Measurements from ENCODE around the gene SLC49A3. TPM values are rescaled to one million over a fixed set of nuclear protein-coding genes. Genes with fewer than 3 reads are reported as not detected.
A peak's percentile ranks its signal among the peaks of the same experiment; 100 is the strongest.
"Not testable (repeated sequence)": the region's sequence is repeated elsewhere in the genome, so short reads cannot be mapped to it uniquely, and the experiment has no call there.

The SLC49A3 gene
- total RNA-seq, 3 donors from 2014 or later = 0.48 to 0.79 (median 0.53) TPM

DNA sequence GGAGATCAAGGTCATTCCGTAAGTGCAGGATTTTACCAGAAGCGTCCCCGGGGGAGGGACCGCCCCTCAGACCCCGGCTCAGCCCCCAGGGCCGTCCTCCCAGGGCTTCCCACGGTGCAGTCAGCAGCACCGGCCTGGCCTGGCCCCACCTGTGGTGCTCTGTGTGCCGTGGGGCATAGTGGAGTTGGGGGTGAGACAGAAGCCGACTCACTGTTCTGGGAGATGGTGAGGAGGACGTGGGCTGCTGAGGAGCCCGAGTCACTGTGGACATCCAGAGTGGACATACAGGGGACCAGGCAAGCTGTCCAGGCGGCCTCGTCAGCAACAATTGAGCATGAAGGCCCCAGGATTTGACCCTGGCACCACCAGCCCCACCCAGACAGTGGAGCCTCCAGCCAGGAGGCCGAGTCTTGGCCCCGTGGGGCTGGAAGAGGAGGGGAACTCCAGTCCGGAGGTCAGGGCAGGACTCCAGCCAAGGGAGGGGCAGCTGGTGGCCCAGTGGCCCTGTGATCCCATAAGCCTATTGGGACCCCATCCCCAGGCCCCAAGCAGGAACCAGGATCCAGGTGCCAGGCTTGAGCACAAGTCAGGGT lies 34.0 kb downstream of the SLC49A3 start:
- no peak for ATAC-seq
- no peaks in the 10 kb centered on the region for H3K4me1 Mint-ChIP-seq (ENCODE audit: low read depth)
- H3K4me3 Mint-ChIP-seq = no peak overlapping the region
- H3K27me3 Mint-ChIP-seq (ENCODE audit: low read depth) = peaks cover 17% of the 10 kb centered on the region
- H3K36me3 Mint-ChIP-seq (ENCODE audit: insufficient read depth) = no peaks in the 10 kb centered on the region
- no peak for DNase-seq
- no peaks in the 10 kb centered on the region for H3K9me3 Mint-ChIP-seq

DNA sequence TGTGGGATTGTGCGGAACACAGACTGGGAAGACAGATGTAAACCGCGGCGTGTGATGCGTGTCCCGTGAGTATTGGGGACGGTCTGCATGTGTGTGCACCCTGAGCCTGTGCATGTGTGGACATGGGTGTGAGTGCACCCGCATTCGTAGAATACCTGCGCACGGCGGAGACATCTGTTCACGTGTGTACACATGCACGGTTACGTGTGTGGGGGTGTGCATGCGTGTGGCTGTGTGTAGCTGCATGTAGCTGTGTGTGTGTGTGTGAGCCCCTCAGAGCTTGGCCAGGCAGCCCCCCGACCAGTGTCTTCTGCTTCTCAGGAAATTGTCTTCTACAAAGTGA lies 34.5 kb downstream of the SLC49A3 start:
- no peak for ATAC-seq
- Mint-ChIP-seq H3K4me3 (no peak overlapping the region), H3K27me3 (ENCODE audit: low read depth) (peaks cover 17% of the 10 kb centered on the region), H3K36me3 (ENCODE audit: insufficient read depth) (no peaks in the 10 kb centered on the region), H3K4me1 (ENCODE audit: low read depth) (no peaks in the 10 kb centered on the region), H3K9me3 (no peaks in the 10 kb centered on the region)
- DNase-seq = no peak

DNA sequence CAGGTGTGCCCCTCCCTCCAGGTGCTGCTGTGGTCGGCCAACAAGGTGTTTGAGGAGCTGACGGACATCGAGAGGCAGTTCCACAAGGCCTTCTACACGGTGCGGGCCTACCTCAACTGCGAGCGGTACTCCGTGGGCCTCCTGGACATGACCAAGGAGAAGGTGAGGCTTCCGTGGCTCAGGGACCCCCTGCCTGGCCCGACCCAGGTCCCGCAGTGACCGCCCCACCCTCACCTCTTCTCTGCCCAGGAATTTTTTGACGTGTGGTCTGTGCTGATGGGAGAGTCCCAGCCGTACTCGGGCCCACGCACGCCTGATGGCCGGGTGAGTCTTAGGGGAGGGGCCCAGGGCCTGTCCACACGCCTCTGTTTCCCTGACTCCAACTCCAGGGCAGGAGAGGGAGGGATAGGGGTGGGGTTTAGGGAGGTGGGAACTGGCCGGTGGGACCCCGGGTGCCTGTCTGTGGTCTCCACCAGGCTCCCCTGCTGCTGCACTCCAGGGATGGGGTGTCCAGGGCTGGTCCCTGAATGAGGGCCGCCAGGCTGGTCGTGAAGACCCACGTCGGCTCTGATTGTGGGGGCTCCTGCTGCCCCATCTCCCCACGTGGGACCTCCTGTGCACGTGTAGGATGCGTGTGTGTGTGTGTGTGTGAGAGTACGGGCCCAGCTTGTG lies 35.0 kb downstream of the SLC49A3 start:
- DNase-seq (no peak), ATAC-seq (no peak)
- Mint-ChIP-seq H3K4me3 (no peak overlapping the region), H3K4me1 (ENCODE audit: low read depth) (no peaks in the 10 kb centered on the region), H3K36me3 (ENCODE audit: insufficient read depth) (no peaks in the 10 kb centered on the region), H3K9me3 (no peaks in the 10 kb centered on the region), H3K27me3 (ENCODE audit: low read depth) (peaks cover 17% of the 10 kb centered on the region)

DNA sequence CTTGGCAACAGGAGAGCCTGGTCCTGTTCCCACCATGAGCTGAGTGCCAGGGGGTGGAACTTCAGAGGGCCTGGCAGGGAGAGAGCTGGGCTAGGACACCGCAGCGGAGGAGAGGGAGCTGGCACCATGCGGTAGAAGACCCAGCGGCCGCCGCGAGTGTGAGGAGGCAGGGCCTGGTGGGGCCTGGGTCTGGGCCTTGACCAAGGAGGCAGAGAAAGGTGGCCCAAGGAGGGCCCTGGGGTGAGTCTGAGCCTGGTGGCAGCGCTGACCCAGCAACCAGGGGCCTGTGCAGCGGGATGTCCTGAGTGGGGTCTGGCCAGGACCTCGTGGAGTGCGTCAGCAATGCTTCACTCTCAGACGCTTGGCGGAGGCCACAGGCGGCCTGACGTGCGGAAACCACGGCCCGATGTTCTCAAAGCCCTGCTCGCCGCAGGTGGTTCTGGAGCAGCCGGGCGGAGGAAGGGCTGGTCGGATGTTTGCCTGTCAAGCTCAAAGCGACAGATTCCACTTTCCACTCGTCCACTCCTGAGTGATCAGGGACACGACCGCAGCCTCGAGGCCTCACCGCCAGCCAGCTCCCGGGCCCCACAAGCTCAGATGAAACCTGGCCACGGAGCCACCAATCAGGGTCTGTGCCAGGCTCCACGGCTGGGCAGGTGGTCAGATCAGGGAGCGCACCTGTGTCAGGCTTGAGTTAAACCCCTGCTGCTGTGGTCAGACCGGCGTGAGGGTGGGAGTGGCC lies 35.7 kb downstream of the SLC49A3 start:
- no peak for ATAC-seq
- Mint-ChIP-seq H3K4me1 (ENCODE audit: low read depth) (no peaks in the 10 kb centered on the region), H3K27me3 (ENCODE audit: low read depth) (peaks cover 20% of the 10 kb centered on the region), H3K9me3 (no peaks in the 10 kb centered on the region), H3K4me3 (no peak overlapping the region), H3K36me3 (ENCODE audit: insufficient read depth) (no peaks in the 10 kb centered on the region)
- no peak for DNase-seq

DNA sequence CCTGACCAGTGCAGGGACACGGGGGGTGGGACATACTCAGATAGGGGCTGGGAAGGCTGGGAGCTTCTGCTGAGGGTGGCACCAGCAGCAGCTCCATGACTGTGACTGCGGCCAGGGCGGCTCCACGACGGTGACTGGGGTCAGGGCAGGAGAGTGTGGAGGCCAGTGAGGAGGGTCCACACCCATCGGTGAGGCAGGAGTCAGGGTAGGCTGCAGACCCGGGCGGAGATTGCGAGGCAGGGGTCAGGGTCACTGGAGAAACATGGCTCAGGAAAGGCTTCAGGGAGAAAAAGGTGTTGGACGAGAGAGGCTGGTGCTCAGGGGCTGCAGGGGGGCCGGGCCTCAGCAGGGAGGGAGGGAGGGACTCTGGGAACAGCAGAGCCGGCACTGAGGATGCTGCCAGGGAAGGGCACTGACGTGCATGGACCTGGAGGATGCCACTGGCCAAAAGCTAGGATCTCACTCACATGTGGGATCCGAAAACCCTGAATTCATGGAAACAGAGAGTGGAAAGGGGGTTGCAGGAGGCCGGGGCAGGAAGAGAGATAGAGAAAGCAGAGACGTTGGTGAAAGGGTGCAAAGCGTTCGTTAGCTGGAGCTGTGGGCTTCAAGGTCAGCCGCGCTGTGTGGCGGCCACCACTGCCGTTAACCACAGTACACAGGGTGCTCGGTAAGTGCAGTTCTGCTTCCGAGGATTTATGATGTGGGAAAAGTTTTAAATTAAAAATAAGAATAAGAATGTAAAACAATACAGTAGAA lies 36.9 kb downstream of the SLC49A3 start:
- H3K9me3 Mint-ChIP-seq = no peaks in the 10 kb centered on the region
- DNase-seq (no peak), ATAC-seq (no peak)
- peaks cover 24% of the 10 kb centered on the region for H3K27me3 Mint-ChIP-seq (ENCODE audit: low read depth)
- H3K4me1 Mint-ChIP-seq (ENCODE audit: low read depth) = no peaks in the 10 kb centered on the region
- H3K36me3 Mint-ChIP-seq (ENCODE audit: insufficient read depth) = no peaks in the 10 kb centered on the region
- H3K4me3 Mint-ChIP-seq = no peak overlapping the region

DNA sequence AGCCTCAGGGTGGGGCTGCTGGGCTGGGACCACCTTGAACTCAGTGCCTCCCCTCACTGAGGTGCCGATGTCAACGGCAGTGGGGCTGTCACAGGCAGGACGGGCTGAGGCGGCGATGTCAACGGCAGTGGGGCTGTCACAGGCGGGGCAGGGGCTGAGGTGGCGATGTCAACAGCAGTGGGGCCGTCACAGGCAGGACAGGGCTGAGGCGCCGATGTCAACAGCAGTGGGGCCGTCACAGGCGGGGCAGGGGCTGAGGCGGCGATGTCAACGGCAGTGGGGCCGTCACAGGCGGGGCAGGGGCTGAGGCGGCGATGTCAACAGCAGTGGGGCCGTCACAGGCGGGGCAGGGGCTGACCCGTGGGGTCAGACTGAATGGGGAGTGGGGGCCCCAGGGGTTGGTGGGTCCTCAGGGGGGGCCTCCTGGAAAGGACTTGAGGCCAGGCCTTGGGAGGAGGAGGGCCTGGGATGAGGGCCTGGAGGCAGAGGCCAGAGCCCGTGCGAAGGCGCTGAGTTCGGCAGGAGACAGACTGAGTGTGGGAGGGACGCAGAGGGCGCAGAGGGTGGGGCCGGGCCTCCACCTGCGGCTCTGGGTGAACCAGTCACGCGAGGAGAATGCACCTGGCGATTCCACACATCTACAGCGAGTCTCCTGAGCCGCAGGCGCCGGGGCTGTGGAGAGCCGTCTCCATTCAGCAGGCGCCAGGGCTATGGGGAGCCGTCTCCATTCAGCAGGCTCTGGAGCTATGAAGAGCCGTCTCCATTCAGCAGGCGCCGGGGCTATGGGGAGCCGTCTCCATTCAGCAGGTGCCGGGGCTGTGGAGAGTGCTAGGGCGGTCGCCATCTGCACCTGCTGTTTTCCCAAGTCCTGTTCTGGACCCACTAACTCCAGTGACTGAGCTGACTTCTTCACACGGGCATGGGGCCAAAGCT lies 37.7 kb downstream of the SLC49A3 start:
- DNase-seq (no peak), ATAC-seq (no peak)
- Mint-ChIP-seq H3K27me3 (ENCODE audit: low read depth) (peaks cover 31% of the 10 kb centered on the region), H3K36me3 (ENCODE audit: insufficient read depth) (no peaks in the 10 kb centered on the region), H3K4me1 (ENCODE audit: low read depth) (peaks cover 3% of the 10 kb centered on the region), H3K9me3 (no peaks in the 10 kb centered on the region), H3K4me3 (no peak overlapping the region)

DNA sequence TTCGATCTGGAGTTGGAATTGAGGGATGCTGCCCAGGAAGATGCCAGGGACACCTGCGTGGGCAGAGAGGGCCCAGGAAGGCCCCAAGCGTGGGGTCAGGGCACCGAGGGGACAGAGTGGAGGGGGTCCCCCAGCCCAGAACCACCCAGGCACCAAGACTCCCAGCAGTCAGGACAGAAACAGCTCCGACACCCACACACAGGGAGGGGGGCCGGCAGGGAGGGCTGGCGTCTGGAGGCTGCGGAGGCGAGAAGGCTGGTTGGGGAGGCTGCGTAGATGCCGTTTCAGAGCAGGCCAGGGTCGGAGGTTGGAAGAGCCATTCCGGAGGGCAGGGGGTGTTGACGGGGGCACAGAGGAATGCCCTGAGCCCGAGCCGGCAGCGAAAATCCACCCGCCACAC lies 38.5 kb downstream of the SLC49A3 start:
- Mint-ChIP-seq H3K4me3 (no peak overlapping the region), H3K36me3 (ENCODE audit: insufficient read depth) (no peaks in the 10 kb centered on the region), H3K9me3 (no peaks in the 10 kb centered on the region), H3K27me3 (ENCODE audit: low read depth) (peaks cover 35% of the 10 kb centered on the region), H3K4me1 (ENCODE audit: low read depth) (peaks cover 3% of the 10 kb centered on the region)
- no peak for ATAC-seq
- DNase-seq = no peak

DNA sequence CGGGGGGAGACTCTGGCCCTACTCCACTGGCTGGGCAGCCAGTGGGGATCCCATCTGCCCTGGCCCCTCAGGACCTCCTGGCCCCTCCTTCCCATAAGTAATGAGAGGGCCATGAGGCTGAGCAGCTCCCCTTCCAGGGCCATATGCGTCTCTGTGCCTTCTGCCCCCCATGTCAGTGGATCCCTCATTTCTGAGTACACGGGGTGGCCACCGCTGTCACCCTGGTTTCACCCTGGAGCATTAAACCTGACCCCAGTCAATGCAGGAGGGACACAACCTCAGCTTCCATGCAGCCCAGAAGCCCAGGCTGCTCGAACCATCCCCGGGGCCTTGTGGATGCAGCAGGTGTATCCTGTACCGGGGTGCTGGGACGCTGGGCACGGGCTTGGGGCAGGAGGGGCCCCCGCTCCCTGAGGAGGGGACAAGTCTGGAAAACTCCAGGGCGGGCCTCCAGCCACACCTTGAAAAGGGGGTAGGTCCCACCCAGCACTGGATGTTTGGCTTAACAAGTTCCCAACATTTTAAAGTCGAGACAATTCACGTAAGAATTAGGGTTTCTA lies 39.1 kb downstream of the SLC49A3 start:
- Mint-ChIP-seq H3K4me1 (ENCODE audit: low read depth) (peaks cover 3% of the 10 kb centered on the region), H3K4me3 (no peak overlapping the region), H3K27me3 (ENCODE audit: low read depth) (peaks cover 37% of the 10 kb centered on the region), H3K9me3 (no peaks in the 10 kb centered on the region), H3K36me3 (ENCODE audit: insufficient read depth) (no peaks in the 10 kb centered on the region)
- DNase-seq (no peak), ATAC-seq (no peak)

DNA sequence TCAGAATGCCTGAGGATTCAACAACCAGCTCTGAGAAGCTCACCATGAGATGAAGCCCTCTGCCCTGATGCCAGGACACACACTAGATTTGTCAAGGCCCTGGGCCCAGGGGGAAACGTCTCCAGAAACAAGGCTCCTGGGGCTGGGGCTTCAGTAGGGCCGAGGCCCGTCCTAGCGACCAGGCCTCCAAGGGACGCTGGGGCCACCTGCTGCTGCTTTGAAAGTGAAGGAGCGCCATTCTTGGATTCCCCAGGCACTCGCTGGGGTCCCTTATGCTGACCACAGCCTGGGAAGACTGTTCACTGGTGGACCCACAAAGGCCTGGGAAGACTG lies 39.7 kb downstream of the SLC49A3 start:
- H3K36me3 Mint-ChIP-seq (ENCODE audit: insufficient read depth) = no peaks in the 10 kb centered on the region
- ATAC-seq = no peak
- no peak for DNase-seq
- peaks cover 3% of the 10 kb centered on the region for H3K4me1 Mint-ChIP-seq (ENCODE audit: low read depth)
- no peak overlapping the region for H3K4me3 Mint-ChIP-seq
- peaks cover 38% of the 10 kb centered on the region for H3K27me3 Mint-ChIP-seq (ENCODE audit: low read depth)
- no peaks in the 10 kb centered on the region for H3K9me3 Mint-ChIP-seq

DNA sequence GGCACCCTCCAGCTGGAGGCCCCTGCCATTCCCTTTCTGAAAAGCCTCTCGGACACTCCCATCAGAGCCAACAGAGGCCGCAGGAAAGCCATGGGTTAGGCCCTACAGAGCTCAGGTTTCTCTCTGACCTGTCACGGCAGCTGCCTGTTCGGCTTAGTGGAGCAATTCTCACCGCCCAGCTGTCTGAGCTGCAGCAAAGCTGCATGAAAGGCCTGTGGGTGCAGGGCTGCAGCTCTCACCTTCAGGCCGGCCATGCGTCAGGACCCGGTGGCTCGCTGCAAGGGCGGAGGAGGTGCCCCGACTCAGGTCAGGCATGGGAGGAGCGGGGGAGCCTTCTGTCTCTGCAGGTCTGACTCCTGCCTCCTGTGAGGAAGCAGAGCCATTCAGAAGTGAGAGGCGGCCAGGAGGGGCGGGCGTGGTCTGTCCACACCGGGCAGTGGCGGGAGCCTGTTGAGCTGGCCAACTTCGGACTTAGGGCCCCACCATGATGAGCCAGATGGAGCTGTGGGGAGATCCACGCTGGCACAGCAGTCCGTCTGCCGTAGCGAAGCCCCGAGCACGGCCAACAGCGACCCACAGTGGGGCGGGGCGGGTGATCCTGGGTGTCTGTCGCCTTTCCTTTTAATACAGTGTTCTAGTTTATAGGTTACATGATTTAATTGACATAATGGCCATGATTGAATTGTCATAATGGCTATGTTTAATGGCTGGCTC lies 40.2 kb downstream of the SLC49A3 start:
- no peak for DNase-seq
- H3K36me3 Mint-ChIP-seq (ENCODE audit: insufficient read depth) = no peaks in the 10 kb centered on the region
- H3K4me3 Mint-ChIP-seq = no peak overlapping the region
- peaks cover 40% of the 10 kb centered on the region for H3K27me3 Mint-ChIP-seq (ENCODE audit: low read depth)
- ATAC-seq = no peak
- peaks cover 3% of the 10 kb centered on the region for H3K4me1 Mint-ChIP-seq (ENCODE audit: low read depth)
- H3K9me3 Mint-ChIP-seq = no peaks in the 10 kb centered on the region

DNA sequence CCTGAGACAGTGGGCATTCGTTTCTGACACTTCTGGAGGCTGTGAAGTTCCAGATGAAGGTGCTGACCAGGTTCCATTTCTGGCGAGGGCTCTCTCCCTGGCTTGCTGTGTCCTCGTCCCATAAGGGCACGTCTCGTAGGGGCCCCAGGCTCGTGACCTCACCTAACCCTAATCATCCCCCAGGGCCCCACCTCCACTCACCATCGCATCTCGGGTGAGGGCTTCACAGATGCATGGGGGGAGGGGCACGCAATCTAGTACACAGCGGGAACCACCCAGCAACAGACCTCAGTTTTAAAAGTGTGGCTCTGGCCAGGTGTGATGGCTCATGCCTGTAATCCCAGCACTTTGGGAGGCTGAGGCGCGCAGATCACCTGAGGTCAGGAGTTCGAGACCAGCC lies 41.5 kb downstream of the SLC49A3 start:
- Mint-ChIP-seq H3K36me3 (ENCODE audit: insufficient read depth) (no peaks in the 10 kb centered on the region), H3K27me3 (ENCODE audit: low read depth) (peaks cover 37% of the 10 kb centered on the region), H3K4me1 (ENCODE audit: low read depth) (peaks cover 3% of the 10 kb centered on the region), H3K9me3 (no peaks in the 10 kb centered on the region), H3K4me3 (no peak overlapping the region)
- DNase-seq (no peak), ATAC-seq (no peak)

DNA sequence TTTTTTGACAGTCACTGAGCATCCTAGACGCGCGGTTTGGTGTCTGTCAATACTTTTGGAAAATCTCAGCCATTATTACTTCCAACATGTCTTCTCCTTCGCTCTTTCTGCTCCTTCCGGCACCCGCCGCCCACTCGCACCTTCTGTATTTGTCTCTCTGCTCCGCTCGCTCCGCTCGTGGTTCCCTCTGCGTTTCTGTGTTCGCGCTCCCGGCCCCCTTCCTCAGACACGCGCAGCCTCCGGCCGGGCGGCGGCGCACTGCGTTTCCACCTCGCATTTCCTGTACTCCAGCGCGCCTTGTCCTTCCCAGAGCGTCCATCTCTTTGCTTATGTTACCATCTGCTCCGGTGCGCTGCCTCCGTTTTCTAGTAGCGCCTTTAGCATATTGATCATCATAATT lies 42.5 kb downstream of the SLC49A3 start:
- DNase-seq (peak; percentile 26), ATAC-seq (peak; percentile 34 to 56)
- Mint-ChIP-seq H3K4me1 (ENCODE audit: low read depth) (peaks cover 3% of the 10 kb centered on the region), H3K36me3 (ENCODE audit: insufficient read depth) (no peaks in the 10 kb centered on the region), H3K27me3 (ENCODE audit: low read depth) (peaks cover 31% of the 10 kb centered on the region), H3K9me3 (no peaks in the 10 kb centered on the region), H3K4me3 (peak overlapping the region; percentile 64)

DNA sequence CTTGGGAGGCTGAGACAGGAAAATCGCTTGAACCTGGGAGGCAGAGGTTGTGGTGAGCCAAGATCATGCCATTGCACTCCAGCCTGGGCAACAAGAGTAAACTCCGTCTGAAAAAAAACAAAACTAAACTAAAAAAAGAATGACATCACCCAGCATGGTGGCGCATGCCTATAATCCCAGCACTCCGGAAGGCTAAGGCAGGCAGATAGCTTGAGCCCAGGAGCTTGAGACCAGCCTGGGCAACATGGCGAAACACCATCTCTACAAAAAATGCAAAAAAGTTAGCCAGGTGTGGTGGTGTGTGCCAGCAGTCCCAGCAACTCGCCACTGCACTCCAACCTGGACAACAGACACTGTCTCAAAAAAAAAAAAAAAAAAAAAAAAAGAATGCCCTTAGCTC lies 46.6 kb downstream of the SLC49A3 start:
- H3K36me3 Mint-ChIP-seq (ENCODE audit: insufficient read depth); H3K4me1 Mint-ChIP-seq (ENCODE audit: low read depth); DNase-seq; H3K4me3 Mint-ChIP-seq; ATAC-seq; H3K9me3 Mint-ChIP-seq: not testable (repeated sequence)
- H3K27me3 Mint-ChIP-seq (ENCODE audit: low read depth) = peaks cover 28% of the 10 kb centered on the region
